Measurements from ENCODE around the gene NPY4R. TPM values are rescaled to one million over a fixed set of nuclear protein-coding genes. Genes with fewer than 3 reads are reported as not detected.
"Not testable (repeated sequence)": the region's sequence is repeated elsewhere in the genome, so short reads cannot be mapped to it uniquely, and the experiment has no call there.

Gene NPY4R
- total RNA-seq, 1 experiment from 2014 or later: not detected

DNA sequence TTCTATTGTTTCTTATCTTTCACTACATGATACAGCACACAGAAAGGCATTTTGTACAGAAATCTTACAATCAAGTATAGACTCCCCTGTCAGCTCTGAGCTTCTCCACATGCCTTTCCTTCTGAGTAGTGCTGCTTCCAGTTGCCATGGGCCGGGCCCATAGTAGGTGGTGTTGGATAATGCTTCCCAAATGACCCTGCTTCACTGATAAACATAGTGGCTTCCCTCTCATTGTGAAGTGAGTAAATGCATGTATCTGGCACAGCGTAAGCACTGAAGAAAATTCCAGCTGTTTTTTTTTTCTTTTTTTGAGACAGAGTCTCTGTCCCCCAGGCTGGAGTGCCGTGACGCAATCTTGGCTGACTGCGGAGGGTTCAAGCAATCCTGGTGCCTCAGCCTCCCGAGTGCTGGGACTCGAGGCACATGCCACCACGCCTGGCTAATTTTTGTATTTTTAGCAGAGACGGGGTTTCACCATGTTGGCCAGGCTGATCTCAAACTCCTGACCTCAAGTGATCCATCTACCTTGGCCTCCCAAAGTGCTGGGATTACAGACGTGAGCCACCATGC, 23.0 kb downstream of the NPY4R start:
- not testable (repeated sequence) for ATAC-seq; BruUV-seq (replicated peaks)

DNA sequence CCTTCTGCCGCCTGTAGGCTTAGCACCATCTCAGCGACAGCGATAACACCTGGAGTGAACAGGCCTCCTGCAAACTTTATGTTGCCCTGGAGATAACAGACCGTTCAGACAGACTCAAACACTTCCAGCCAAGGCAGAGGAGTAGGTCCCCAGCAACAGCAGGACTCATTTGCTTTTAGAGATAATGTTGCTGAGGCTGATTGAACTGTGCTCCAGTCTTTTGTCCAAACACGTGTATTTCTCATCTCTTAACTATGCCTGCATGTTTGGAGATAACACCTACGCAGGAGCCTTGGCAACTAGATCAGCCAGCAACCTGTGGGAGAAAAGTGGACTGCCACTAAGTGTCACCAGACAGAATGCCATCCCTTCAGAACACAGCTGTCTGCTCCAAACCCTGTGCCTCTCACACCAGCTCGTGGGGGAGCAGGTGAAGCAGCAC, 23.9 kb downstream of the NPY4R start:
- H3K27ac ChIP-seq (ENCODE audit: low read depth, low read length); H4K20me1 ChIP-seq (ENCODE audit: insufficient read depth); H3K9me2 ChIP-seq (ENCODE audit: insufficient read depth); H3K4me1 ChIP-seq (ENCODE audit: control insufficient read depth in 1 of 2, insufficient read depth in 2 of 2, low read length in 2 of 2); BruUV-seq (replicated peaks); intact Hi-C loops (cut with micrococcal nuclease); DNase-seq (ENCODE audit: low read depth, low spot score); H3K79me2 ChIP-seq (ENCODE audit: insufficient read depth, low read length); H3K9ac ChIP-seq (ENCODE audit: low read length); H3K36me3 ChIP-seq (ENCODE audit: control insufficient read depth in 1 of 2, insufficient read depth in 2 of 2, low read length in 2 of 2); H3K27me3 ChIP-seq (ENCODE audit: insufficient read depth, low read length); POLR2A ChIA-PET; ATAC-seq; CTCF ChIA-PET; H3K9me3 ChIP-seq (ENCODE audit: control insufficient read depth in 1 of 2, insufficient read depth in 1 of 2, low read depth in 1 of 2, low read length in 2 of 2); H3K4me2 ChIP-seq (ENCODE audit: low read length); RAD21 ChIA-PET (ENCODE audit: low non-redundant PET in 1 of 2, low total read pairs in 2 of 2, uncharacterized antibody in 2 of 2, unreplicated experiment in 2 of 2); H3K4me3 ChIP-seq (replicated peaks in 1 of 2; ENCODE audit: low read depth in 1 of 2, low read length in 2 of 2); H2AFZ ChIP-seq (ENCODE audit: low read depth, low read length, poor library complexity, severe bottlenecking): not testable (repeated sequence)

More for the DNA sequence above, 23.0 kb downstream of the NPY4R start:
- H3K36me3 ChIP-seq (ENCODE audit: control insufficient read depth in 1 of 2, insufficient read depth in 2 of 2, low read length in 2 of 2); DNase-seq (ENCODE audit: low read depth, low spot score); H2AFZ ChIP-seq (ENCODE audit: low read depth, low read length, poor library complexity, severe bottlenecking); intact Hi-C loops (cut with micrococcal nuclease); H3K9me3 ChIP-seq (ENCODE audit: control insufficient read depth in 1 of 2, insufficient read depth in 1 of 2, low read depth in 1 of 2, low read length in 2 of 2); POLR2A ChIA-PET; H3K4me2 ChIP-seq (ENCODE audit: low read length); RAD21 ChIA-PET (ENCODE audit: low non-redundant PET in 1 of 2, low total read pairs in 2 of 2, uncharacterized antibody in 2 of 2, unreplicated experiment in 2 of 2); H3K27me3 ChIP-seq (ENCODE audit: insufficient read depth, low read length); H3K27ac ChIP-seq (ENCODE audit: low read depth, low read length); H3K9ac ChIP-seq (ENCODE audit: low read length); H4K20me1 ChIP-seq (ENCODE audit: insufficient read depth); H3K79me2 ChIP-seq (ENCODE audit: insufficient read depth, low read length); CTCF ChIA-PET; H3K4me1 ChIP-seq (ENCODE audit: control insufficient read depth in 1 of 2, insufficient read depth in 2 of 2, low read length in 2 of 2); H3K9me2 ChIP-seq (ENCODE audit: insufficient read depth); H3K4me3 ChIP-seq (replicated peaks in 1 of 2; ENCODE audit: low read depth in 1 of 2, low read length in 2 of 2): not testable (repeated sequence)

- H3K9me2 ChIP-seq (ENCODE audit: insufficient read depth); intact Hi-C loops (cut with micrococcal nuclease); H3K4me1 ChIP-seq (ENCODE audit: control insufficient read depth in 1 of 2, insufficient read depth in 2 of 2, low read length in 2 of 2); H3K27ac ChIP-seq (ENCODE audit: low read depth, low read length); H3K79me2 ChIP-seq (ENCODE audit: insufficient read depth, low read length); RAD21 ChIA-PET (ENCODE audit: low non-redundant PET in 1 of 2, low total read pairs in 2 of 2, uncharacterized antibody in 2 of 2, unreplicated experiment in 2 of 2); H3K36me3 ChIP-seq (ENCODE audit: control insufficient read depth in 1 of 2, insufficient read depth in 2 of 2, low read length in 2 of 2); POLR2A ChIA-PET; H4K20me1 ChIP-seq (ENCODE audit: insufficient read depth); CTCF ChIA-PET; H3K4me2 ChIP-seq (ENCODE audit: low read length); H3K27me3 ChIP-seq (ENCODE audit: insufficient read depth, low read length); BruUV-seq (replicated peaks); H3K9ac ChIP-seq (ENCODE audit: low read length); H2AFZ ChIP-seq (ENCODE audit: low read depth, low read length, poor library complexity, severe bottlenecking); DNase-seq (ENCODE audit: low read depth, low spot score); ATAC-seq; H3K9me3 ChIP-seq (ENCODE audit: control insufficient read depth in 1 of 2, insufficient read depth in 1 of 2, low read depth in 1 of 2, low read length in 2 of 2); H3K4me3 ChIP-seq (replicated peaks in 1 of 2; ENCODE audit: low read depth in 1 of 2, low read length in 2 of 2): not testable (repeated sequence)
Measured at GRCh38 chr10:46440942-46441341, 24.8 kb downstream of the NPY4R start.

- intact Hi-C loops (cut with micrococcal nuclease); H3K9ac ChIP-seq (ENCODE audit: low read length); H4K20me1 ChIP-seq (ENCODE audit: insufficient read depth); ATAC-seq; DNase-seq (ENCODE audit: low read depth, low spot score); H3K9me3 ChIP-seq (ENCODE audit: control insufficient read depth in 1 of 2, insufficient read depth in 1 of 2, low read depth in 1 of 2, low read length in 2 of 2); H3K79me2 ChIP-seq (ENCODE audit: insufficient read depth, low read length); H3K36me3 ChIP-seq (ENCODE audit: control insufficient read depth in 1 of 2, insufficient read depth in 2 of 2, low read length in 2 of 2); H3K4me1 ChIP-seq (ENCODE audit: control insufficient read depth in 1 of 2, insufficient read depth in 2 of 2, low read length in 2 of 2); H3K27ac ChIP-seq (ENCODE audit: low read depth, low read length); CTCF ChIA-PET; POLR2A ChIA-PET; H2AFZ ChIP-seq (ENCODE audit: low read depth, low read length, poor library complexity, severe bottlenecking); BruUV-seq (replicated peaks); RAD21 ChIA-PET (ENCODE audit: low non-redundant PET in 1 of 2, low total read pairs in 2 of 2, uncharacterized antibody in 2 of 2, unreplicated experiment in 2 of 2); H3K27me3 ChIP-seq (ENCODE audit: insufficient read depth, low read length); H3K4me2 ChIP-seq (ENCODE audit: low read length); H3K9me2 ChIP-seq (ENCODE audit: insufficient read depth); H3K4me3 ChIP-seq (replicated peaks in 1 of 2; ENCODE audit: low read depth in 1 of 2, low read length in 2 of 2): not testable (repeated sequence)
Measured at GRCh38 chr10:46423550-46423949, 42.2 kb downstream of the NPY4R start.
